NCI-H345 treated with DMSO at 0.1 percent for 48 hours (cell line): ENCODE measurements around the gene SIAE.
"Not testable (repeated sequence)": the region's sequence is repeated elsewhere in the genome, so short reads cannot be mapped to it uniquely, and the experiment has no call there.

Source experiments
- DNase-seq: peaks from one replicate; lab custom pipeline; 2025; ENCODE audit not compliant: unreplicated experiment; lab: John Stamatoyannopoulos, UW

Gene SIAE

GRCh38 chr11:124625504-124626168 lies 47.9 kb downstream of the SIAE start:
- DNase-seq = no peak

- no peak for DNase-seq
Measured at GRCh38 chr11:124623861-124624525, 49.5 kb downstream of the SIAE start.

- peak; percentile 79 for DNase-seq
Measured at GRCh38 chr11:124622531-124623451, 50.7 kb downstream of the SIAE start, which contains the start of gene TBRG1. Gene TBRG1 (plus strand): TSS chr11:124622864. CDS start chr11:124623084, 220 bp downstream.

GRCh38 chr11:124618863-124619262 lies 54.7 kb downstream of the SIAE start:
- DNase-seq = no peak

- no peak for DNase-seq
Measured at GRCh38 chr11:124612567-124613246, 60.8 kb downstream of the SIAE start.

GRCh38 chr11:124612045-124612444 lies 61.5 kb downstream of the SIAE start:
- DNase-seq = peak; percentile 47

GRCh38 chr11:124611064-124611463 lies 62.5 kb downstream of the SIAE start, which contains the start of gene PANX3:
Gene PANX3 (plus strand): TSS chr11:124611428. CDS start chr11:124611557, 129 bp downstream.
- no peak for DNase-seq

- no peak for DNase-seq
Measured at GRCh38 chr11:124610295-124610694, 63.2 kb downstream of the SIAE start.

- no peak for DNase-seq
Measured at GRCh38 chr11:124608147-124608546, 65.4 kb downstream of the SIAE start.

- no peak for DNase-seq
Measured at GRCh38 chr11:124605719-124606118, 67.8 kb downstream of the SIAE start.

- not testable (repeated sequence) for DNase-seq
Measured at GRCh38 chr11:124602723-124603122, 70.8 kb downstream of the SIAE start.

GRCh38 chr11:124602193-124602592 lies 71.3 kb downstream of the SIAE start:
- DNase-seq = no peak

- no peak for DNase-seq
Measured at GRCh38 chr11:124600621-124601320, 72.8 kb downstream of the SIAE start.

GRCh38 chr11:124597626-124598025 lies 75.9 kb downstream of the SIAE start:
- no peak for DNase-seq

- no peak for DNase-seq
Measured at GRCh38 chr11:124595302-124595701, 78.2 kb downstream of the SIAE start.

- no peak for DNase-seq
Measured at GRCh38 chr11:124592627-124593026, 80.9 kb downstream of the SIAE start.

GRCh38 chr11:124591430-124591829 lies 82.1 kb downstream of the SIAE start:
- no peak for DNase-seq

- peak; percentile 12 for DNase-seq
Measured at GRCh38 chr11:124586238-124586860, 87.2 kb downstream of the SIAE start.

- DNase-seq = no peak
Measured at GRCh38 chr11:124584681-124585372, 88.7 kb downstream of the SIAE start.
